Middle frontal gyrus (tissue), 1 donor: ENCODE data around the gene SCN9A.
"Not testable (repeated sequence)": the region's sequence is repeated elsewhere in the genome, so short reads cannot be mapped to it uniquely, and the experiment has no call there.

Experiments used
- DNase-seq: peaks from one replicate; pipeline ENCODE4 v3.0.0-alpha.2; 2015; ENCODE audit warnings: low spot score; ENCODE audit errors: extremely low spot score

SCN9A gene

GRCh38 chr2:166335284-166335683 lies 40.5 kb downstream of the SCN9A start:
- no peak for DNase-seq

GRCh38 chr2:166334805-166335204 lies 40.9 kb downstream of the SCN9A start:
- DNase-seq, result no peak

DNA sequence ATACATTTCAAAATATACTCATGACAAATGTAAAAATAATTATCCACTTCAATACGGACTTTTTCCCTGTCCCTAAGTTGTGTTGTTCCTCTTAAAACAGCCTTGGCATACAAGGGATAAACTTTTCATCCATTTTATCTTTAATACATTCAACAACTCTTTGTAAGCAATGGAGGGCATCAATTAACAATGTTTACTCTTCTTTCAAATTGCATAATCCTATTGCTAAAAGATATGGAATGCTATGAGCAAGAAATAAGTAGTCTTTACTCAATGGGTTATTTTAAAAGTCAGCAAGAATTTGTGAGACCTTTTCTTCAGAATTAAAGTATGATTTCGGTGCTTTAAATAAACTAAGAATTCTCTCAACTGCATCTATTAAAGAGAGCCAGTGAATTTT lies 41.9 kb downstream of the SCN9A start:
- DNase-seq, result no peak

DNA sequence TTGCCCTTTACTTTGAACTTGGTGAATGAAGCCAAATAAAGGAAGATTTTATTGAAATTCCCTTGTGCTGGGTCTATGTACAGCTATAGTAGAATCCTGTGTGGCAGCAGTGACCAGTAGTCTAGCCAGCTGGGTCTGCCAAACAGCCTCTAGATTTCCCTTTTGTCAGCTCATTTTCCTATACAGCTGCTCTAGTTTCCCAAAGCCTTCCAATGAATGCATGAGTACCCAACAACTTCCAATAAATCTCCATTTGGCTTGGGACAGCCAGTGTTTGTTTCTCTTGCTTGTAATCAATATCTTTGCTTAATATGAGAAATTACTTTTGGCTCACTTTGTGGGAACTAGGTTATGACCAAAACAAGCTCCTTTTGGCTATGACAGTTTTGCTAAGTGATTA lies 43.6 kb downstream of the SCN9A start:
- DNase-seq, result no peak

DNA sequence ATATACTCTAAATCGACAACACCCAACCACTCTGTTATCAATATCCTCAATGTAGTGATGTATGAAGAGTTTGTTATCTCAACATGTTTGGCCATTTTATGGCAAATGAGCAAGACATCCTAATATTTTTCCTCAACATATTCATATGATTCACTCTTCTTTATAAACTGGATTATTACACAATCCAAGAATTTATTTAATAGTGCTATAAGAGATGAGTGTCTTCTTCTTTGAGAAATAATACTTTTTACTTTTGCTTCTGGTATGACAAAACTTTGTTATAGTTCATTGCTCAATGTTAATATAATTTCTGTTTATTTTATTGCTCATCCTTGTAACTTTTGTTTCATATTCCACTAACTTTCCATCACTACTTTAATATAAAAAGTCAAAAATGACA lies 44.3 kb downstream of the SCN9A start:
- no peak for DNase-seq

DNA sequence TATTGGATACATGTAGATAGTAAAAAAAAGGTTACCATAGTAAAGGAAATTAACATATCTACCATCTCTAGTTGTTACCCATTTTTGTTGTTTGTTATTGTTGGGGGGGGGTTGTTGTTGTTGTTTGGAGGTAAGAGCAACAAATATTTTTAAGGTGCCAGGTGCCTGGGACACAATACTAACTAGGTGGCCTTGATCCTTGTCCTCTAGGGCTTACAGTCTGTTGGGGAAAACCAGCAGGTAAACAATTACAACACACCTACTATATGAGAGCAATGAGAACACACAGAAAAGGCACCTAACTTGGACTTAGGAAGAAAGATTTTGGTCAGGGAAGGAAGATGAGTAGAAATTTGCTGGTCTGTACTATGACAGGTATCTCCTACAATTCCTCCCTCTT lies 46.3 kb downstream of the SCN9A start:
- DNase-seq, result no peak

- DNase-seq, result no peak
Measured at GRCh38 chr2:166328147-166328546, 47.6 kb downstream of the SCN9A start.

GRCh38 chr2:166321076-166321475 lies 54.7 kb downstream of the SCN9A start:
- no peak for DNase-seq

- DNase-seq, result no peak
Measured at GRCh38 chr2:166314022-166314759, 61.6 kb downstream of the SCN9A start.

DNA sequence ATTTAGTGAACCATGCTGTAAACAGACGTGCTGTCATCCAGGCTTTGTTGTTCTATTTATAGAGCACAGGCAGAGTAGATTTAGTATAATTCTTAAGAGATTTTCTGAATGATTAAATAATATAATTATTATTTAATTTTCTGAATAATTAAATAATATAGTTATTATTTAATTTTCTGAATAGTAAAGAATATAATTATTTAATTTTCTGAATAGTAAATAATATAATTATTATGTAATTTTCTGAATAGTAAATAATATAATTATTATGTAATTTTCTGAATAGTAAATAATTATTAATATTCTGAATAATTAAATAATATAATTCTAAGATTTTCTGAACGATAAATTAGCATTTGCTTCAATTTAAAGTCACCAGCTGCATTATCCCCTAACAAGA lies 62.9 kb downstream of the SCN9A start:
- not testable (repeated sequence) for DNase-seq

DNA sequence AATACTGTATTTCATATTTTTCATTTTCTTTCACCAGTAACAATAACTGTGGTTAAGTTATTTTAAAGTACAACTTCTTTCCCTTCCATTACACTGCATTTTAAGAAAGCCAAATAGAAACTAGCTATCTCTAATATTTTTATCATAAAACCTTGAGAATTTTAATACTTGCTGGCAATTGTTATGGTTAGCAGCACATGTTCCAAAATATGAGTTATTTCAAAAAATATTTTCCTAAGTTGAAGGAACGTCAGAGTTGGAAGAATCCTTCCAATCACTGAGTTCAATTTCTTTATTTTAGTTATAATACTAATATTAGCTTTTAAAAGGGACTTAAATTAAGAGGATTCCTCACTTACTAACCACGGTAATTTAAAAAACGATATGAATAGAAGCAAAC lies 68.4 kb downstream of the SCN9A start:
- DNase-seq, result no peak

DNA sequence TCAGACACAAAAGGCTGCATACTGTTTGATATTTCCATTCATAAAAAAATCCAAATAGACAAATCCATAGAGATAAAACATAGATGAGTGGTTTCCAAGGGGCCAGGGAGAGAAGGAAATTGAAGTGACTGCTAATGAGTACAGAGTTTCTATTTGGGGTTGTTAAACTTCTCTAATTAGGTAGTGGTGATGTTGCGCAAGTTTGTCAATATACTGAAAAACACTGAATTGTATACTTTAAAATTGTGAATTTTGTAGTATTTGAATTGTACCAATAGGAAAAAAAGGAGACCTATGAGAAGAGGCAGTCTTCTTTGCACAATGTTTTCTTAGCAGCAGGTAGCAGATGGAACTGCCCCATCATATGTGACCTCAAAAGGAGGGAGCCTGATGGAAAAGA lies 71.1 kb downstream of the SCN9A start:
- DNase-seq, result no peak

GRCh38 chr2:166302036-166302435 lies 73.7 kb downstream of the SCN9A start:
- DNase-seq, result no peak

GRCh38 chr2:166297951-166298350 lies 77.8 kb downstream of the SCN9A start:
- no peak for DNase-seq

GRCh38 chr2:166293984-166294383 lies 81.8 kb downstream of the SCN9A start:
- DNase-seq, result no peak

DNA sequence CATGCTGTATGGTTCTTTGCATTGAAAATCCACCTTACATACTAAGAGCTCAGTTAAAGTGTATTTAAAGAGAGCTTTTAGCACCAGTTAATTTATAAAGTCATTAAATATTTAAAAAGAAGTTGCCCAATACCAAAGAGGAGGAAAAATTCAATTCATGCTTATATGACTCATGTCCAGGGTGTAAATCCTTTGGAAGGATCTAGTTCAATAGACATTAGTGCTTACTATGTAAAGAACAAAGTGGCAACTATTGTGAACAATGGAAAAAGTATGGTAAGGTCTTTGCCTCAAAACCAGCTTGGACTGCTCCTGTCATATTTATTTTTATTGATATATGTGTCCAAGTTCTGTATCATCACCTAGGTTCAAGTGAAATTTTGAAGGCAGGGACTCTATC lies 90.5 kb downstream of the SCN9A start:
- no peak for DNase-seq

- no peak for DNase-seq
Measured at GRCh38 chr2:166284359-166284758, 91.4 kb downstream of the SCN9A start.

GRCh38 chr2:166282154-166282553 lies 93.6 kb downstream of the SCN9A start:
- no peak for DNase-seq

GRCh38 chr2:166278856-166279255 lies 96.9 kb downstream of the SCN9A start:
- DNase-seq, result no peak

GRCh38 chr2:166270376-166270775 lies 105.4 kb downstream of the SCN9A start:
- no peak for DNase-seq

GRCh38 chr2:166269322-166269721 lies 106.4 kb downstream of the SCN9A start:
- DNase-seq, result no peak

- DNase-seq, result no peak
Measured at GRCh38 chr2:166257859-166258258, 117.9 kb downstream of the SCN9A start.

- DNase-seq, result no peak
Measured at GRCh38 chr2:166256896-166257295, 118.8 kb downstream of the SCN9A start.

DNA sequence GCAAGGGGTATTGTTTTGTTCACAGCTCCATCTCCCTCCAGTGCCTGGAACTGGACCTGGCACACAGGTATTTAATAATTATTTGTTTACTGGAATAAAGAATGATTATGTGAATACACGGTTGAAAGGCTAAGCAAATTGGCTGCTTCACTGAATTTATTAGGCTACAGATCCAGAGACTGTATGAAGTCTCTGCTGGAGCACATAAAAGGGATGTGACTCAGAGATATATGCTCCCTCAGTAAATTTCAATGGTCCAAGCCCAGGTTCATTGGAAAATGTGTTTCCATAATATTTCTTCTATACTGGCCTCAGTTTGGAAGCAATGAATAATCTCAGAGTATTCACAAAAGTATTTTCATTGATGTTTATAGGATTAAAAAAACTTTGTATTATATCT lies 126.4 kb downstream of the SCN9A start:
- DNase-seq, result no peak
